IPS-15b (cell line): ENCODE data around the gene PPIL6.

Experiments
- H3K27me3 ChIP-seq: one replicate; pipeline ENCODE4 v1.6.1; 2013; ENCODE audit warnings: low read length; ENCODE audit not compliant: control insufficient read depth, insufficient read depth
- H3K36me3 ChIP-seq: one replicate; pipeline ENCODE4 v1.6.1; 2013; ENCODE audit warnings: low read length; ENCODE audit not compliant: control insufficient read depth, insufficient read depth
- H3K4me1 ChIP-seq: one replicate; pipeline ENCODE4 v1.6.1; 2013; ENCODE audit warnings: mild to moderate bottlenecking, low read length; ENCODE audit not compliant: control insufficient read depth, insufficient read depth
- H3K4me3 ChIP-seq: one replicate; pipeline ENCODE4 v1.5.1; 2013; ENCODE audit warnings: low read depth, low read length
- H3K9ac ChIP-seq: one replicate; pipeline ENCODE4 v1.6.1; 2013; ENCODE audit warnings: low read depth, mild to moderate bottlenecking, low read length
- H3K9me3 ChIP-seq: one replicate; pipeline ENCODE4 v1.6.1; 2013; ENCODE audit warnings: mild to moderate bottlenecking, low read length; ENCODE audit not compliant: control insufficient read depth, insufficient read depth

Gene PPIL6

DNA sequence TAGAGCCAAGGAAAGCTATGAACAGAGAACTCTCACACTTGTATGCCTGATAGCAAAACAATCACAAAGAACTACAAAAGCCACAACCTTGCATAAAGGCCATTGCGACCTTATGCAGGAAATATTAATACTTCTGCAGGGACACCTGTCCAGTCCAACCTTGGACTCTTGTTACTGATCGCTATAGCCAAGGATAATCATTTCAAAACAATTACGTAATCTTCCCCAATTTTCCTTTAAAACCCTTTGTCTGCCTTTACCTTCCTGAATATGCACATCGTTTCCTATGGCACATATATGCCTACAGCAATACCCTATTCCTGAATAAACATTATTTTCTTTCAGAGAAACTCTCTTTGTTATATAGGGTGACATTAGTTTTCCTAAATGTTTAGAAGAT, 22.8 kb downstream of the PPIL6 start:
- no peaks in the 10 kb centered on the region for H3K9me3 ChIP-seq
- no peaks in the 10 kb centered on the region for H3K36me3 ChIP-seq
- H3K9ac ChIP-seq: no peak overlapping the region
- no peak overlapping the region for H3K4me3 ChIP-seq
- no peaks in the 10 kb centered on the region for H3K4me1 ChIP-seq
- H3K27me3 ChIP-seq: no peaks in the 10 kb centered on the region

DNA sequence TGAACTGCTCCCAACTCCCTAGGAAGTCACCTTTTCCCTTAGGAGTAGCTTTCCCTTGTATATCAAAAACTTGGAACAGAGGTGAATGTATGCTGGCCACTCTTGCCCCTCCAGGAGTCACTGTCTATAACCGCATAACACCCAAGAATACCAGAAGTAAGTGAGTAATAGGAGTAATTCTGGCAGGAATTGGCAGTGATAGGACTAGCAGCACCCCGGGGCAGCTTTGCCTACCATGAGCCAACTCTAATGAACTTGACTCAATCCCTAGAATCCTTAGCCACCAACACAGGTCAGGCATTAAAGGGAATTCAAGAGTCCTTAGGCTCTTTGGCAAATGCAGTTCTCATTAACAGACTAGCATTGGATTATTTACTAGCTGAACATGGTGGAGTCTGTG, 29.4 kb downstream of the PPIL6 start:
- Histone ChIP-seq H3K36me3 (no peaks in the 10 kb centered on the region), H3K4me3 (no peak overlapping the region), H3K27me3 (no peaks in the 10 kb centered on the region), H3K9me3 (no peaks in the 10 kb centered on the region), H3K9ac (no peak overlapping the region), H3K4me1 (no peaks in the 10 kb centered on the region)

DNA sequence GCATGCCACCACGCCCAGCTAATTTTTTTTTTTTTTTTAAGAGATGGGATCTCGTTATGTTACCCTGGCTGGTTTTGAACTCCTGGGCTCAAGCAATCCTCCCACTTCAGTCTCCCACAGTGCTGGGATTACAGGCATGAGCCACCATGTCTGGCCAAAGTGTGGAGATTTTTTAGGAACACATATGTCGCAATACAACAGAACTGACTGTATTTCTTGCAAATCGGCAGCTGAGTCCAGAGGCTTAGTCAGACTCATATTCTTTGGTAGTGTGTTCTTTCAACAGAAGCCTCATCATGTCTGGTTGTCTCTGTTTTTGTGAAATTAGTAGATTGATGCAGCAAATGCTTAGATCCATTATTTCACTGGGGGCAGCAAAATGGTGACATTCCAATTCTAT, 34.2 kb downstream of the PPIL6 start:
- no peaks in the 10 kb centered on the region for H3K27me3 ChIP-seq
- no peaks in the 10 kb centered on the region for H3K9me3 ChIP-seq
- no peak overlapping the region for H3K4me3 ChIP-seq
- no peak overlapping the region for H3K9ac ChIP-seq
- H3K4me1 ChIP-seq: no peaks in the 10 kb centered on the region
- H3K36me3 ChIP-seq: no peaks in the 10 kb centered on the region

DNA sequence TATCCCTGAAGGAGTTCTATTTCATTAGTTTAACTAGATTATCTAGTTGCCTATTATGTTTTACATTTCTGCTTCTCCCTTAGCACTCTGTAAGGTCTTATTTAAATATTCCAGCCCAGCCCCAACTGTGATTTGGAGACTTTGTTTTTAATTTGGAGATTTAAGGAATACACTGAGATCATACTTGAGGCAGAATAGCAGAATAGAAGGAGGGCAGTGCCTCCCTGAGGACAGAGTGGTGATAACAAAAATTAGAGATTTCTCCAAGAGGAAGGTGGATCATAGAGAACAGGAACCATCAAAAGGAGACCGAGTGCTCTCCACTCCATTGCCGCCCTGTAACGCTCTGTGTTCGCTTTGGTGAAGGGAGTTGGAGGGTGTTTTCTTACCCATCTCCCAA, 43.4 kb downstream of the PPIL6 start:
- no peaks in the 10 kb centered on the region for H3K9me3 ChIP-seq
- H3K9ac ChIP-seq: no peak overlapping the region
- no peaks in the 10 kb centered on the region for H3K27me3 ChIP-seq
- H3K36me3 ChIP-seq: no peaks in the 10 kb centered on the region
- H3K4me3 ChIP-seq: no peak overlapping the region
- H3K4me1 ChIP-seq: no peaks in the 10 kb centered on the region

DNA sequence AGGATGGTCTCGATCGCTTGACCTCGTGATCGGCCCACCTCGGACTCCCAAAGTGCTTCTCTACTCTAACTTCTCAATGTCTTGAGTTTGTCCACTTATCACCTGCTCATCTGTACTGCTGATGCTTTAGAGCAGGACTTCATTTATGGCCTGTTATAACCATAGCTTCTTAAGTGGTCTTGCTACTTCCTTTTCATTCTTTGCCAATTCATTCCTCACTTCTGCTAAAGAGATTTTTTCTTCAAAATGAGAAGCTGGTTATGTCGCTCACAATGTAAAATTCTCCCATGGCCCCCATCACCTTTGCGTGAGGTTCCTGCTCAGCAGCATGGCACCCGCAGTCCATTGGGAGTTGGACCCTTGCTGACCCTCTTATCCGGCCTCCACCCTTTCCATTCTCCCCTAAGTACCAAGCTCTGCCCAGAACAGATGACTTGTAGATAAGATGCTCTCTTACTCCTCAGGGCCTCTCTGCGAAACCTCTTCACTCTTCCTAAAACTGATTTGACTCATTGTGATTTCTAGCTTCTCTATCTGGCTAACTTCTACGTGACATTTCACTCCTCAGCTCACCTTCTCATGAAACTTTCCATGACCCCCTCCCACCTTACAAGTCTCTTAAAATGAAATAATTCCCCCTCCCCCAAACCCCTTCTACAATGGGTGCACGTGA, 44.2 kb downstream of the PPIL6 start:
- Histone ChIP-seq H3K4me3 (no peak overlapping the region), H3K9me3 (no peaks in the 10 kb centered on the region), H3K27me3 (no peaks in the 10 kb centered on the region), H3K36me3 (no peaks in the 10 kb centered on the region), H3K9ac (no peak overlapping the region), H3K4me1 (no peaks in the 10 kb centered on the region)

DNA sequence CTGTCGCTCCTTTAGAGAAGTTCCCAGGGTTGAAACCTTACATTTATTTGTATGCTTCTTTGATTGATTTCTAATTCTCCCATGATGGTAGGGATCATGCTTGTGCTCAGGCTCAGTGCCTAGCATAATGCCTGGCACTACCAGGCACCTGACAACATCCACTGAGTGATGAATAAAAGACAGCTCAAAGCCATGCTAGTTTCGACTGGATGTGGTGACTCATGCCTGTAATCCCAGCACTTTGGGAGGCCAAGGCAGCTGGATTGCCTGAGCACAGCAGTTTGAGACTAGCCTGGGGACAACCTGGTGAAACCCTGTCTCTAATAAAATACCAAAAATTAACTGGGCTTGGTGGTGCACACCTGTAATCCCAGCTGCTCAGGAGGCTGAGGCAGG, 46.5 kb downstream of the PPIL6 start:
- no peaks in the 10 kb centered on the region for H3K9me3 ChIP-seq
- no peaks in the 10 kb centered on the region for H3K36me3 ChIP-seq
- no peak overlapping the region for H3K9ac ChIP-seq
- no peaks in the 10 kb centered on the region for H3K4me1 ChIP-seq
- H3K4me3 ChIP-seq: no peak overlapping the region
- H3K27me3 ChIP-seq: no peaks in the 10 kb centered on the region

DNA sequence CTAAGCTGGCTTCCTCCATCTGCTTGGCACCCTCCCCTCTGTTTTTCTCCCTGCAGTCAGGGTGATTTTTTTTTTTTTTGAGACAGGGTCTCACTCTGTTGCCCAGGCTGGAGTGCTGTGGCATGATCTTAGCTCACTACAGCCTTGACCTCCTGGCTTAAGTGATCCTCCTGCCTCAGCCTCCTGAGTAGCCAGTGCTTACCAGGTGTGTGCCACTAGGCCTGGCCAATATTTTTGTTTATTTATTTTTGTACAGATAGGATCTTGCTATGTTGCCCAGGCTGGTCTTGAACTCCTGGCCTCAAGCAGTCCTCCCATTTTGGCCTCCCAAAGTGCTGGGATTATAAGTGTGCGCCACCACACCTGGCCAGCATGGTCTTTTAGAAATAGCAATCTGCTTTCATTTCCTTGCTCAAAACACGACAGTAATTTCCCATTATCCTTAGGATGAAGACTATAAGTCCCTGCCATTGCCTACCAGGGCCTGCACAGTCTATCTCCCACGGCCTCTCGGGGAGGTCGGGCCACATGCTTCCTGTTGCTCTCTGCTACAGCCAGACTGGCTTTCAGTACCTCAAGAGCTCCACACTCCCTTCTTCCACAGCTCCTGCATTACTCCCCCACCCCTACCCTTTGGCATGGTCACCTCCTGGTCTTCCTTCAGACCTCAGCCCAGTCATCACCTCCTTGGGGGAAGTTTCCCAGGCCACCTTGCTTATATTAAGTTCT, 47.1 kb downstream of the PPIL6 start:
- Histone ChIP-seq H3K27me3 (no peaks in the 10 kb centered on the region), H3K36me3 (no peaks in the 10 kb centered on the region), H3K9me3 (no peaks in the 10 kb centered on the region), H3K9ac (no peak overlapping the region), H3K4me1 (no peaks in the 10 kb centered on the region), H3K4me3 (no peak overlapping the region)

DNA sequence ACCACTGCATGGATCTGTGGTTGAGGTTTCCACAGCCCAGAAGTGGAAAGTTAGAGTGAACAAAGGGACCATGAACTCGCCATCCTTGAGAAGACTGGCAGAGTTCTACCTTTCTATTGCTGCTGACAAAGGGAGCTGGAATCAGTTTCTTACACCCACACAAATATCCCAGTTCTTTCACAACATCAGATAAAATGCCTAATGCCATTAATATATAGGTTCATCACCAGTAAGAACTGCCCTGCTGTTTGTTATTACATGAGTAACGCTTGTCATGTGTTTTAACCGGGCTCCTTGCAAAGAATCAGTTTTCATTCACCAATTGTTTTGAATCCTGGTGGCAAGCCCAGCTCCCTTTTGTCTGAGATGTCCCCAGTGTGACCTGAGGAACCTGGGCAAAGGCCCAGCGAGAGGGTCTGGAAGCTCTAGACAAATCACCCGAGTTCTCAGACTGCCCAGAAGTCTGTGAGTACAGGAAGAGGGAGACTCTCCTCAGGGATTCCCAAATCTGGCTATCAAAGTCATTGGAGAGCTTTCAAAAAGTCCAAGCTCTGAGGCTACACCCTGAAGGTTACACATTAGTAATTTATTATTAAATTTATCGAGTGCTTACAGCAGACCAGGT, 50.7 kb downstream of the PPIL6 start:
- H3K27me3 ChIP-seq: no peaks in the 10 kb centered on the region
- no peaks in the 10 kb centered on the region for H3K4me1 ChIP-seq
- H3K36me3 ChIP-seq: no peaks in the 10 kb centered on the region
- H3K9ac ChIP-seq: no peak overlapping the region
- no peak overlapping the region for H3K4me3 ChIP-seq
- H3K9me3 ChIP-seq: no peaks in the 10 kb centered on the region

DNA sequence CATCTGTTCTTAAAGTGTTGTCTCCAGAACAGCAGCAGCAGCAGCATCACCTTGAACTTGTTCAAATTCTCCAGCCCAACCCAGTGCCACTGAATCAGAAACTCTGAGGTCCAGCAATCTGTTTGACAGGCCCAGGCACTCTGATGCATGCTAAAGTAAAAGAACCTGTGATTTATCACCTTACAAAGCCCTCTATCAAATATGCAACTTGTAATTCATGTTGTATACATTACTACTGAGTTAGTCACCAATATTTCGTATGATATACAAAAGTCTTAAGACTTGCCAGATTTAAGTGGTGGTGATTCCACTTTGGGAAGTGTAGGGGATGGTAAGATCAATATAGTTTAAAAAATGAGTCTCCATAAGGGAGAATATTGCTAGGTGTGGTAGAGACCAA, 52.2 kb downstream of the PPIL6 start:
- Histone ChIP-seq H3K9me3 (no peaks in the 10 kb centered on the region), H3K36me3 (no peaks in the 10 kb centered on the region), H3K4me3 (no peak overlapping the region), H3K27me3 (no peaks in the 10 kb centered on the region), H3K4me1 (peaks cover 3% of the 10 kb centered on the region), H3K9ac (no peak overlapping the region)

DNA sequence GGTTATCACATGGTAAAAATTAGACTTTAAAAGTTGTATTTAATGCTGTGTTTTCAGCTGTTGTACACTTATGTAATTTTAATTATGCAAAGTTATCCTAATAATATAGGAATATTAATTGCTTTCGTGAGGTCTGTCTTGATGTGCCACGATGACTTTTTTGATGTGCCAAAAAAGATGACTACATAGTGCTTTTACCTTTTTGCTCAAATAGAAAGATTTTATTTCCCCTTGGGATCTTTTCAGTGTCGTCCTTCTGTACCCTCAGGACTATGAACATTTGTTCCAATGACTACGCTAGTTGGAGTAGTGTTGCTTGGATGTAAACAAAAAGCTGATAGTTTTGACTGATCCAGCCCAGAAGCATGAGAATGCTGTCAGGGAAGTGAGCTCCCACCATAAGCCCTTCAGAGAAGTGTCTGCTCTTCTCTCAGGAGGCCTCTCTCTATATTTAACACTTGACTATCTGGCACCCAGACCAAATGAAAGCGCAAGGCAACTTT, 56.9 kb downstream of the PPIL6 start:
- H3K4me3 ChIP-seq: peak overlapping the region; percentile 78
- no peaks in the 10 kb centered on the region for H3K36me3 ChIP-seq
- H3K27me3 ChIP-seq: no peaks in the 10 kb centered on the region
- H3K4me1 ChIP-seq: peaks cover 3% of the 10 kb centered on the region
- H3K9me3 ChIP-seq: no peaks in the 10 kb centered on the region
- no peak overlapping the region for H3K9ac ChIP-seq

DNA sequence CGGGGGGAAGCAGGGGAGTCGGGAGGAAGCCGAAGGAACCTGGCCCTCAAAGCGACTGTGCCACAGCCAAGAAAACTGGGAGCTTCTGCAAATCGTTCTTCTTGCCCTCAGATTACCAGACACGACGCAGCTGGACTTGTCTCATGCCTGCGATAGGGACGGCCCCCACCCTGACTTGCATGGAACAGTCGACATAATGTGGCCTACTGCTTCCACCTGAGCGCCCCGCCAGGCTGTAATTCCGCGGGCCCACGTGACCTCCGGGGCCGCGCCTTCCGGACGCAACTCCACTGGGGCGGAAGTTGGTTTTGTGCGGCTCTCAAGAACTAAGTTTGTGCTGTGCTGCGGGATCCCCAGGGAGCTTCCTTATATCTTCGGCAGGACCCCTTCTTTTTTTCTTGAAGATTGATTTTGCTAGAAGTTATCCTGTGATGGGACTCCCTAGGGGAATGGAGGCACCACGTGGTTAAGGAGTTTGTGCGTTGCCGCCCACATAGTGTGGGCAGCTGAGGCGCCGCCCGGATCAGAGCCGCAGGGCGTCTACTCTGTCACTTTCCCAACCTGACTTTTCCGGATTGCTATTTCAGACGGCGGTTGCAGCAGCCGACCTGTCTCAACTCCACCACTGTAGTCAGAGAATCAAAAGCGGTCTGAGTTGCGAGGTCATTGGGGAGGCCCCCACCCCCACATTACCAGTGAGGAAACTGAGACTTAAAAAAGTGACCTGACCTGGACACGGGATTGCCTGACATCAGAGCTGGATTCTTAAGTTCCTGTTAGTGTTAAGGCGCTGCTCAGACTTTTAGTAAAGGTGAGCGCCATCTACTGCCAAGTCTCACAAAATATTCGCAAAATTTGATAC, 57.6 kb downstream of the PPIL6 start:
- H3K4me1 ChIP-seq: peaks cover 3% of the 10 kb centered on the region
- peak overlapping the region; percentile 78 for H3K4me3 ChIP-seq
- H3K36me3 ChIP-seq: no peaks in the 10 kb centered on the region

More for the DNA sequence above, 57.6 kb downstream of the PPIL6 start:
- no peaks in the 10 kb centered on the region for H3K9me3 ChIP-seq
- H3K27me3 ChIP-seq: no peaks in the 10 kb centered on the region
- H3K9ac ChIP-seq: peak overlapping the region; percentile 100
